Stimulated activated CD4-positive, alpha-beta T cell treated with anti-CD3 and anti-CD28 coated beads, Interleukin-4, amount 100 ng/mL, for 48 hours (primary cell): ENCODE results near the gene DROSHA.
"Not testable (repeated sequence)": the region's sequence is repeated elsewhere in the genome, so short reads cannot be mapped to it uniquely, and the experiment has no call there.

ENCODE experiments used
- DNase-seq, 2 donors: peaks; one replicate each; pipeline ENCODE4 v3.0.0-alpha.2; 2020; ENCODE audit warnings: low read depth in 2 of 2

The DROSHA gene

DNA sequence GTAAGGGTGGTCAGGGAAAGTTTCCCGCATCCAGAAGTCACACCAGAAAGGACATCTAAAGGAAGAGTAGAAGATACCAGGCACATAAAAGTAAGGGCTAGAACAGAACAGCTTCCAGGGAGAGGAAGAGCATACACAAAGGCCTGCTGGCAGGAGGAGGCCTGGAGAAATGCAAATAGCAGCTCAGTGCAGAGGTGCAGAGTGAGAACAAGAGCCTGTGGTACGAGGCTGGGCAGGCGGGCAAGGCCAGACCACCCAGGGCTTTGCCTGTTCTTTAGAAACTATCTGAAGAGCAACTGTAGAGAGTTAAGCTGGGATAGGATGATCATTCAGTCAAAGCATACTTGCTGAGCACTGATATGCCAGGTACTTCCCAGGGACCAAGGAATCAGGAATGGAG is 115.3 kb downstream of the DROSHA start:
- no peak for DNase-seq

DNA sequence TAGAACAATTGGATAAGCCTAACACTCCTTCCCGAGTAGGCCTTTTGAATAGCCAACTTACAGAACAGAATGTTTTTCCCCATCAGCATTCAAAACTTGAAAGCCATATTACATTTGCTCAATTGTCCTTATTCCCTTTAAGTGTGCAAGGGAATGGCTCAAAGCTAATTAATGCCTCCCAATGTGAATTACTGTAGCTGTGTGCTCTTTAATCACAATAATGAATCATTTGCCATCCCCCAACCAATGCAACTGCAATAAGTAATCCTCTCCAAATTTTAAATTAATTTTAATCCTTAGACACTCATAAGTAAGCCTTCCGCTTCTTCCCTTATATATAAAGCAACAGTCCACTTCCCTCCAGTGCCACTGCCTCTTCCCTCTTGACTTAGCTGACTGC is 115.9 kb downstream of the DROSHA start:
- no peak for DNase-seq

DNA sequence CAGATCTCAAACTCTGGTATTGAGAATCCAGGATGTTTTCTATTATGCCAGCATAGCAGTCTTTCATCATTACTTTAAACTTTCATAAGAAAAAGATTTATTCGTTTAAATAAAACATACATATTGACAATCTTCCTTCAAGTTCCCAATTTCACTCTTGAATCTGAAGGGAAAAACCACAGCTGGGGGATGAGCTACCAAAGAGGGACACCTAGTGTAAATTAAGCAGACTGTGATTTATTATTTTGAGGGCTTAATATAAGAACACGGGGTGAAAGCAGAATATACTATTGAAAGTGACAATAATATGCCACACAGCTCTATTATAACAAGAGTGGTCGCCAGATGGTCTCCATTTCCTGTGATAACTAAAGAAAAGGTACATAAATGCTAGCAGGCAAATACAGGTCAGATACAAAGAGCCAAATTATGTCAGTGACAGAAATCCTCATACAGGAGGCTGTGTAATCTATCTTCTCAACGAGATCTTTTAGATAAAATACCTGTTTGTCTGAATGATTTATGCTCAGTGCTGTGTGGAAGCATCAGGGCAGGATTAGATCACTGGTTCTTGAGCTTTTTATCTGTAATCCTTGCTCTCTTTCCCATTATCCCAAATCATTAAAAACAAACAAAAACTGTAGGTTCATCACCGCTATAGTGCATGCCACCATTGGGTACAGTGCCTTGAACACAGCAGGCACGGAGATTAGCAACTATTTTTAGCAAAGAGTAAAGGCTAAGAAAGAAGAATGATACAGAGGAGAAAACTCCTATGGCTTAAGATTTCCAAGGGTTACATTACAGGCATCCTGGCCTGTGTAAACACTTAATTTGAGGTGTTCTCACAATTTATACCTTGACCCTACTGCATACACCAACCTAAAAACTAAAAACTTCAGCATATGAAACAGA is 116.6 kb downstream of the DROSHA start:
- no peak for DNase-seq

DNA sequence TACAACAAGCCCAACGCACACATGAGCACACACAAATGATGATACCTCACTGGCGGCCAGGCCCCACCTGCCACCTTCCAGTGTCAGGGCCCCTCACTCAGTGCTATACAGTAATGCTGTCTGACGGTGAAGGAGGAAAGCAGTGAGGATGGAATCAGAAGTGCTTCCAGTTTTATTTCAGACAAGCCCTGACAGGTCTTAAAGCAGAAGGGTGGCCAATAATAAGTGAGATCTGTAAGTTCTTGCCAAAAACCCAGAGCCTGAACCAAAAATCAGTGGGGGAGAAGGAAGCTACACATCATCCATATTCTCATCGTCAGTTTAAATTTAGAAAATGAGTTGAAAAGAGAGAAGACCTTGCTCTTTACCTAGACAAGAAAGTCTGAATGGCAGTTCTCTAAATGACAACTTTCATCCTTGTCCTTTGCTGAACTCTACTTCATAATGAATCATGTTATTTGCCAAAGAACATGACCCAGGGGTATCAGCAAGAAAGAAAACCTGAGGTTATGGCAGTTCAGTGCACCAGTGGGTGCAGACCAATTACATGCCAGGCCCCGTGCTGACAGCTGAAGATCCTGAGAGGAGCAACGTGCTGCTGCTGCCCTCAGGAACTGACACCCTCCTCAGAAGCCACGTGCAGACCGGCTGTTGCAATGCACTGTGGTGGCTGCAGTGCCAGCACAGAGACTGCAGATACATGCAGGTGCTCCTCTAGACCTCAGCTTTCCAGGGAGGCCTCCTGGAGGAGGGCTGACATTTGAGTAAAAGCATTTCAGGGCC is 118.7 kb downstream of the DROSHA start:
- no peak for DNase-seq

DNA sequence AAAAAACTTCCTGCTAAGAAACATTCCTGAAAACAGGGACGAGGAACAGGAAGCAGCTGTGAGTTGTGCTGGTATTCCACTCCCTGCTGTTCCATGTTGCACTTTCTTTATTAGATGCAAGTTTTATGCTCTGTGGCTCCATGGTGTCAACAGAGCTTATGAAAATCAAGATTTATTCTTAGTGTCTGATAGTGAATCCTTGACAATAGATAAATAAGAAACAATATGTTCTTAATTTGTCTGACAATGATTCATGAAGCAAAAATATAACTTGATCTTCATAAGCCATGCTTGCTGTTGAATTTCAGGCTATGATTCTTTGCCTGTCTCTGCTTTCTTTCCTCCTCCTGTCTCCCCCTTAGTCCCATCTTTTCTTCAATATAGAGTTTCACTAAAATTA is 119.6 kb downstream of the DROSHA start:
- no peak for DNase-seq

DNA sequence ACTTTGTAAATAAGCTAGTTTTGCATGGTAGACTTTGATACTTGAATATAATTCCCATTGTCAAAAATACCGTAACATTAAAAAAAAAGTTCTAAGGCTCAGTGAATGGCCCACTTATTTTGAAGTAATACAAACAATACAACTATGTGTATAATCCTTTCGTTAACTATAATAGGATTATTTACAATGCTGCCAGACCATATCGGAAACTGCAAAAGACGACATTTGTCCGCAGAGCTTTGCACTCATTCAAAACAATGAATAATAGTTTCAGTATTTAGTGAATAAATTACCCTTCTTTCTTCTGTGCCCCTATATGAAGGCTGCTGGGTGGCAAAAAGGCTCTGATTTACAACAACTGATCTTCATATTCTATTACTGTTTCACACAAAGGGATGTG is 121.8 kb downstream of the DROSHA start:
- DNase-seq, result no peak

DNA sequence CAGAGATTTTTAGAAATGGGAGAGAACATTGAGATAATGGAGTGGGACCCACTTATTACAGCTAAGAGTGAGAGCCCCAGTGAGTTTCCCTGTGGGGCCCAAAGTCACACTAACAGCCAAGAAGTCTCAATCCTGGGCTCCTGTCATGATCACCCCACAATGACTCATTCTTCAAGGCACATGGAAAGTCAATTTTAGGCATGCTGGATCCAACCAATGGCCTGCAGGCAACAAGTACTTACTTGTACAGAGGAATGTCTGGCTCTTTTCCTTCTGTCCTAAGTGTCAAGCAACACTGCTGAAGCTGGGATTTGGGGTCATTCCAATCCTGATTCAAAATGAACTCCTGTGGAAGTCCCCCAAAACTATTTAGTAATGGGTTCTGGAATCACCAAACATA is 123.1 kb downstream of the DROSHA start:
- no peak for DNase-seq

DNA sequence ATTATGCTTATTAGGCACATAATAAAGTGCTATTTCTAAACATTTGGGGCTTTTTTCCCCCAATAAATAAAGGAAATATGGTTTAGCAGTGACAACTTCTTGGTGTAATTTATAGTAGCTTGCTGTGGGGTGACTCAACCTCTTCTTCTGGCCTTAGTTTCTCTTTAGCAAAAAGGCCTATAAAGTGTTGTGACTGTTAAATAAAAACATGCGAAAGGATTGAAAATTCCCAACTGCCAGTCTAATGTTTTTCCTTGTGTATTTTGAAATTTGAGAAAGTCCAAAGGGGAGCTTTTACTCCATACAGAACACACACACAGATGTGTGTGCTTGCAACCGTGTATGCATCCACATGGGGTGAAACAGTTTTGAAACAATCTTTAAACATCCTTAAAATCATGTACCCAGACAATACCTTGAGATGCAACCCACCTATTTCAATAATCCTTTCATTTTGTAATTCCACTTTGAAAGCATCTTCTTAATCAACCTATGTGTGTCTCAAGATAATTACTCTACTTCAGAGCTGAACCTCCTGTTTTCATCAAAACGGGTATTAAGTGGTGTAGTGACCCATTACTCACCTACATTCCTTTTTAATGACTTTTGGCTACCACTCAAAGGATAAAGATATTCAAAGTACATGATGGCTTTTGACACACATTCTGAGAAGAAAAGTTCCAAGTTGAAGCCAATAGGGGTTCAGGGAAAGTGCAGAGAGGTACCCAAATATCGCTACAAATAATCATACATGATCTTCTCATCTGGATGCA is 123.8 kb downstream of the DROSHA start:
- DNase-seq, result no peak

DNA sequence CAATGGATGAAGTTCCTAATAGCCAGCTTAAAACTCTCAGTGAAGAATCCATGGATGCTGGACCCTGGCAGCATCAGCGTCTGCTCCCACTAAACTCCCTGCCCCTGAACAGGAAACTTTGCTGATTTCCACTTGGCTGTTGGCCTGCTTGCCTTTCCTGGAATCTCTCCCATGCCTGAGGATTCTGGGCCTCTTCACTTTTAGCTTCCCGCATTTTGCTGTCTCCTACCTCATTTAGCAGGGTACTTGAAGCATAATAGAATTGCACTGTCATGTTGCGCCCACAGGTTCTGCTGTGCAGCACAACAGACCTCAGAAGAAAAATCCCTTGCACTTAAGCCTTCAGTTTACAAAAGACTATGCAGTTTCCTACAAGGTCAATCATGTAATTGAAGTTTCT is 127.6 kb downstream of the DROSHA start:
- no peak for DNase-seq

DNA sequence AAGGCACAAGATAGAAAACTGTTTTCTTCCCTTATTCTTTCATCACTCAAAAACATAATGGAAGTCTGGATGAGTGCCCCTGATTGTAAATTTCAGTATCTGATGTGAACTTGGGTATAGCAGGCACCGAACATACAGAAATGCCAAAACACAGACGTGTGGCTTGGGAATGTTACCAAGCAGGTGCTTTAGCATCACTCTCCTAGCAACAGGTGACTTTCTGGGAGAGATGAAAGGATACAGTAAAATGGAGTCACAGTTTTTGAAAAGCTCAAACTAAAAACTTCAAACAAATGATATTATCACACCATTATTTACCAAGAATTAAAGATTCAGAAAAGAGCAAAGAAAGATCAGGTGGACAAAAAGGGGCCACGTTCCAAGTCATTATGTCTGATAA is 130.2 kb downstream of the DROSHA start:
- DNase-seq, result no peak

DNA sequence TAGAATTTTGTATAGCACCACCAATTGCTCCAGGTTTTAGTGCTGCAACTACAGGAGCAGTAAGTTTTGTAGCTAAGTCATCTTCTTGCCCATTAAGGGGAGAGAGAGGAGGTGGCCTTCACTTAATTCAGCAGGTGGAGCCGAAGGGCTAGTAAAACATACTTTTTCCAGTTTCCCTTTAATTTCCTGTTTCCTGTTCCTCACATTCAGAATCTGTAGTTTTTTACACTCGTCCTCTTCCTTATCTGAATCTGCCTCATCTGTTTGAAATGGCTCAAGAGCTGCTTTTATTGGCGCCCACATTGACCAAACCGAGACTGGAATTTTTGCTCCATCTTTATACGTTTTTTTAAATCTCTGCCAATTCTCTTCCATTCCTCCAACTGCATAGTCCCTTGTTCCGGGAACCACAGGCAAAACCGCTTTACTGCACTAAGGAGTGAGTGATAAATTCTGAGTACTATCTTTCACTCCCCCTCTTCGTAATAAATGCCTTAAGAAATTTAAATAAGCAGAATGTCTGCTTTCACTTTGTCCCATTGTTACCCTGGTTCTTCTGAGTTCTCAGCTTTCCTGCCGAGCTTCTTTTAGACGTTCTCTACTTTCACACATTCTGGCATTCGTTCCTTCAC is 133.9 kb downstream of the DROSHA start:
- no peak for DNase-seq

DNA sequence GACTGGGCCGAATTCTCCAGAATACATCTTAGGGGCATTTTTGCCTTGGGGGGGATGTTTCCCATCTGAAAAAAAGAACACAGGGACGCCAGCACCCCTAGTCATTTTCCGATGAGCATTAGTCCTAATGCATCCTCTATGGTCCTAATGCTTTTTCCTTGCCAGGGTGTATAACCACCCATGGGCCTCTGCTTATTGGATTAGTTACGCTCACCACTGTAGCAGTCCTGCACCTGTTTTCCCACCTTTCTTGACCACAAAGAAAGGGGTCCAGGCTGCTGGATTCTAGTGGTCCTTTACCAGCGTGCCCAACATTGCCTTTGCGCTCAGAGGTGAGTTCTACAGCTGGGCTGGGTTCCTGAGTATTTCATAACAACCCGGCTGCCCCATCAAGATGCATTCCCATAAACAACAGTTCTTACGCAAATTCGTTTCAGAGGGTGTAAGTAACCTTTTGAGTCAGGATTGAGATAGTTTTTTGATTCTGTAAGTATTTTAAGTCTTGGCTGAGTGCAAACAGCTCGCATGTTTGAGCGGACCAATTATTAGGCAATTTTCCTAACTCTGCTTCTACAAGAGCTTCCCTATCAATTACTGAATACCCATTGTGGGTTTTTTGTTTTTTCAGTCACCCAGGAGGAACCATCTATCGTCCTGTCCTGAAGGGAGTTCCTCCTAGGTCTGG is 135.1 kb downstream of the DROSHA start:
- no peak for DNase-seq

DNA sequence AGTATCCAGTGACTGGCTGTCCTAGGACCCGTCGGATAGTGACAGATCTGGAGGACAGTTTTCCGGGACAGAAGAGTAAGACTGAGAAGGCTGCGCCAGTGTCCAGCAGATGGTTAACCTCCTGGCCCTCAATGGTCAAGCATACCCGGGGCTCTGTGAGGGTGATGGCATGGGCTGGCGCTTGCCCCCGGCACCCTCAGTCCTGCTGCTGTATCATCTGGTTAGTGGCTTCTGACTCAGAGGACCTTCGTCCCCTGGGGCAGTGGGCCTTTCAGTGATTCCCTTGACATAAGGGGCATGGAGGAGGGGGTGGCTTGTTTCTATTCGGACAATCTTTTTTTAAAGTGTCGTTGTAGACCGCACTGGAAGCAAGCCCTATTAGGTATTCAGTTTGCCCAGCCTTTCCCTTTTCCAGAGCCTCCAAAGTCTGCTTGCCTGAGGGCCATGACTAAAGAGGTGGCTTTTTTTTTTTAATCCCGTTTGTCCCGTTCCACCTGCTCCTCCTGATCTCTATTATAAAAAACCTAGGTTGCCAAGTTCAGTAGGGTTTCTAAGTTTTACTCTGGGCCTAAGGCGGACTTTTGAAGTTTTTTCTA is 136.3 kb downstream of the DROSHA start:
- DNase-seq, result not testable (repeated sequence)

DNA sequence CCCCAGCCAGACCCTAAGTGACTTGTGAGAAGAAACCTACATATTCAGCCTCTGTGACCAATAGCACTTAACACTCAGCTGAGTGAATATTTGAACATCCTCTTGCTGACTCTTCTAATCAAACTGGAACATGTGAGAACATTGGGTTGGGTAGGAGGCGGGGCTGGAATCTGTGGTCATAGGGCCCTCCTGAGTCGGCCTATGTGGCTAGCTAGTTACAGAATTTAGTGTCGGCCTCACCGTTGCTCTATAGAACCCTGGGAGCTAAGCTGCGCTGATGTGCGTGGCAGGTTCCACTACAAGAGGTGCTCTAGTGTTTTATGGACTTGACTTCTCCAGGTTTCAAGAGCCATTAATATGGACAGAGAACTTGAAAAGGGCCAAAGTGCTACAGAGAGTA is 138.8 kb downstream of the DROSHA start:
- no peak for DNase-seq

DNA sequence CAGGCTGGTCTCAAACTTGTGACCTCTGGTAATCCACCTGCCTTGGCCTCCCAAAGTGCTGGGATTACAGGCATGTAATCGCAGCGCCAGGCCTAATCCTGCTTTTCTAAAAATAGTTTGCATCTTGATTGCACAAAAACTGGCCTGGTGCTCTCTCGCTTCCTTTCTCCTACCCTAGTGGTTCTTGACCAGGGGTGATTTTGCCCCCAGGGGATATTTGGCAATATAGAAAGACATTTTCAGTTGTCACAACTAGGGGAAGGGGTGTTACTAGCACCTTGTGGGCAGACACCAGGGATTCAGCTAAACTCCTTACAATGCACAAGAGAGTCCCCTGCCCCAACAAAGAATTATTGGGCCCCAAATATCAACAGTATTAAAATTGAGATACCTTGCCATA is 139.8 kb downstream of the DROSHA start:
- DNase-seq, result no peak

DNA sequence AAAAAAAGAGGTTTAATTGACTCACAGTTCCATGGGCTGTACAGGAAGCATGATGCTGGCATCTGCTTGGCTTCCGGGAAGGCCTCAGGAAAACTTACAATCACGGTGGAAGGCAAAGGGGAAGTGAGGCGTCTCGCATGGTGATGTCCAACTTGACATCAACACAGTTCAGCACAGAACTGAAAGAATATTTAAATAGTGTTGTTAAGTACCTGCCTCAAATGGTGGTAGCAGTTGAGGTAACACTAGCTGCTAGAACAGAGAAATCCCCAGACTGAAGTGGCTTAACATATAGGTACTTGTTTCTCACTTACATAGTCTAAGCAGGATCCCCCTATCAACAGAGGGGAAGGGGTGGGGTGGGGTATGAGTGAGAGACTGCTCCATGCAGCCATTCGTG is 141.6 kb downstream of the DROSHA start:
- no peak for DNase-seq

DNA sequence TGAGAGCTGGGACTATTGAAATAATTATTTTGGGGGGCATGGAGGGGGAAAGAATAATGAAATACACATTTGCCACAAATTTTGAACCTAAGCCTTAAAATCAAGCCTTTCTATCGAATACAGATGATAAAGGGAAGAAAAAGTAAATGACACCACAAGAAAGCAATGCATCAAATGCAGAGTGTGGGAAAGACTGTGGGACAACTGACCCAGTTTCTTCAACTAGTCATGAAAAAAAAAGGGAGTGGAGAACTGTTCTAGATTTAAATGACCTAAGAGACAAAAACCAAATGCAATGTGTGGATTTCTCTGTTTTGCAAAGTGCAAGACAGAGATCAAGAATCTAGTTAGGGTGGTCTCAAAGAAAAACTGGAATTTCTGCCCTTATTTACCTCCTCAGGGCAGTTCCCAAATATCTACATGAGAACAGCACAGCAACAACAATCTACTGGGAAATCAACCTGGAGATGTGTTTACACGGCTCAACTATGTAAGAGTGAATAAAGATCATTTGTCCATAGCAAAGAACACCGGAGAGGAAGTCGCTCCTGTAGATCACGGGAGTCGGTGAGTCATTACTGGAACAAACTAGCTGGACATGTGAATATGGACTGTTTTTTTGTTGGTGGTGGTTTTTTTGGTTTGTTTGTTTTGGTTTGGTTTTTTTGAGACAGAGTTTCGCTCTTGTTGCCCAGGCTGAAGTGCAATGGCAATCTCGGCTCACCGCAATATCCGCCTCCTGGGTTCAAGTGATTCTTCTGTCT is 145.9 kb downstream of the DROSHA start:
- DNase-seq, result no peak

DNA sequence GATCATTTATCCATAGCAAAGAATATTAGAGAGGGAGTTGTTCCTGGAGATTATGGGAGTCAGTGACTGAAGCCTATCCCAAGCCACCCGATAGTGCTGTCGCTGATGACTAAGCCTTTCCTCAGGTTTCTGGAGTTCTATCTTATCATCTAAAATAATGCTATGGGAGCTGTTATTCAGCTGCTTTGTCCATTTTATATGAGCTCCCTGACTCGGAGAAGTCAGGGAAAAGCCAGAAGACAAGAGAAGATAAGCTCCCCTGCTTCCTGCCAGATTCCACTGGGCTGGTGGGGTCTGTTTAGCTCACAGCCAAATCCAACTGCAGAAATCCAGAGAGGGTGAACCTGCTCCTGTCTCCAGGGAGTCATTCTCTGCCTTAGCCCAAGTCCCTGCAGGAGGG is 148.2 kb downstream of the DROSHA start:
- DNase-seq, result no peak

DNA sequence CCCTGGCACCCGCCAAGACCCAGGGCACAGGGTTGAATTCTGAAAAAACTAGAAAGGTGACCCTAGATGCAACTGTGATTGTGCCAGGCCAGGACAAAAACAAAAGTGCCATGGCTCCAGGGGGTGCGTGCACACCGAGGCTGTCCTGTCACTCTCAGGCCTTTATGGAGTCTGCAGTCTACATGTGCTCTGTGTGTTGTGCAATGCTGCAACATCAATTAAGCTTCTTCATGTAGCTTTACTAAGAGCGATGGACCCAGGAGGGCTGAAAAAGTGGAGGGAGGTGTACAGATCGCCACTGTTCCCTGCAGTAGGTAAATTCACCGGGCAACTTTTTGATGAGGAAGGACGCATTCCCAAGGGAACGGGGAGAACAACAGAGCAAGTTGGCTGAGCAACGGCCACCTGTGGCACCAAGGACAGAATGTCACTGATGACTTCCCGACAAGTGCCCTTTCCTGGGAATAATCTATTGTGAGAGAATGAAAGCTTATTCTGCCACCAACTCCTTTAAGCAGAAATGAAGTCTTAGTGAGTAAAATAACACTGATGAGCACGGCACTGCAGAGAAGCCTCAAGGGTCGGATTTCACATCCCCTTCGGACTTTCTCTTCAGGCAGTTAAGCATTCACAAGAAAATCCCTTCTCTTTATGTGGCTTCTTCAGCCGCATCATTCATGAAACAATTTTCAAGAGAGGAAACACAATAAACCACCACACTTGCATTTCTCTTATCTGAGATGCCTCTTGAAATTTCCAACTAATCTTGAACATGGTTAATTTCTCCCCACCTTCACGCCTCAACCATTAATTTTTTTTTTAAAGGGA is 149.6 kb downstream of the DROSHA start:
- no peak for DNase-seq
